CD14-positive monocyte (primary cell): Measurements from ENCODE around the gene ADGRL3. TPM values are rescaled to one million over a fixed set of nuclear protein-coding genes. Genes with fewer than 3 reads are reported as not detected.

Experiments
- DNase-seq, 3 donors: peaks; one replicate each; pipeline ENCODE4 v3.0.0-alpha.2; 2011 to 2022
- H2AFZ ChIP-seq: 2 replicates; pipeline ENCODE4 v1.6.0; 2012; ENCODE audit warnings: mild to moderate bottlenecking, low read depth, low read length, inconsistent platforms; ENCODE audit not compliant: insufficient read depth, poor library complexity, severe bottlenecking
- H3K27ac ChIP-seq, 2 donors: 1 replicate in 1 of 2; 2 replicates in 1 of 2; pipeline ENCODE4 v1.5.1; 2012 to 2013; ENCODE audit warnings: low read length in 2 of 2, control low read depth in 1 of 2, inconsistent platforms in 1 of 2, low read depth in 1 of 2, mild to moderate bottlenecking in 1 of 2
- H3K27me3 ChIP-seq, 2 donors: one replicate each; pipeline versions ENCODE4 v1.6.0 to v1.6.1; 2011 to 2013; ENCODE audit warnings: low read length in 2 of 2; ENCODE audit not compliant: control insufficient read depth in 2 of 2, insufficient read depth in 2 of 2
- H3K36me3 ChIP-seq, 2 donors: replicated peaks in 1 of 2; 1 replicate in 1 of 2; 2 replicates in 1 of 2; pipeline versions ENCODE4 v1.5.1 to v1.6.1; 2012 to 2013; ENCODE audit warnings: low read length in 2 of 2, control low read depth in 1 of 2, inconsistent platforms in 1 of 2, mild to moderate bottlenecking in 1 of 2; ENCODE audit not compliant: insufficient read depth in 2 of 2, control insufficient read depth in 1 of 2
- H3K4me1 ChIP-seq, 2 donors: 1 replicate in 1 of 2; 2 replicates in 1 of 2; pipeline versions ENCODE4 v1.5.1 to v1.6.1; 2012 to 2013; ENCODE audit warnings: low read length in 2 of 2, control low read depth in 1 of 2, inconsistent platforms in 1 of 2, mild to moderate bottlenecking in 1 of 2, moderate library complexity in 1 of 2; ENCODE audit not compliant: insufficient read depth in 2 of 2, control insufficient read depth in 1 of 2
- H3K4me2 ChIP-seq: replicated peaks from 2 replicates; pipeline ENCODE3; 2012; ENCODE audit warnings: low read length, moderate library complexity, mild to moderate bottlenecking; ENCODE audit not compliant: poor library complexity, severe bottlenecking; ENCODE audit errors: extremely low read depth
- H3K4me3 ChIP-seq, 3 experiments: fragments of 200-600 bp in 1 of 3; sonication (generic) in 1 of 3; replicated peaks in 1 of 3; 1 replicate in 2 of 3; 2 replicates in 1 of 3; pipeline ENCODE4 v1.5.1; 2011 to 2013; ENCODE audit warnings: low read length in 3 of 3, mild to moderate bottlenecking in 3 of 3, control low read depth in 2 of 3, low read depth in 2 of 3, inconsistent platforms in 1 of 3, moderate library complexity in 1 of 3
- H3K79me2 ChIP-seq: 2 replicates; pipeline ENCODE4 v1.6.0; 2012; ENCODE audit warnings: mild to moderate bottlenecking, control low read depth, inconsistent platforms, low read length, moderate library complexity; ENCODE audit not compliant: insufficient read depth
- H3K9ac ChIP-seq: 2 replicates; pipeline ENCODE4 v1.6.0; 2017; ENCODE audit warnings: low read length, mild to moderate bottlenecking; ENCODE audit not compliant: insufficient read depth, poor library complexity, severe bottlenecking
- H3K9me3 ChIP-seq, 2 donors: replicated peaks in 1 of 2; 1 replicate in 1 of 2; 2 replicates in 1 of 2; pipeline versions ENCODE4 v1.5.1 to v1.6.1; 2012 to 2013; ENCODE audit warnings: low read length in 2 of 2, control low read depth in 1 of 2; ENCODE audit not compliant: control insufficient read depth in 1 of 2, insufficient read depth in 1 of 2
- H4K20me1 ChIP-seq: 2 replicates; pipeline ENCODE4 v1.6.0; 2012; ENCODE audit warnings: mild to moderate bottlenecking, low read length, control low read depth, moderate library complexity; ENCODE audit not compliant: insufficient read depth
- H3K27ac Mint-ChIP-seq, 7 donors: one replicate each; pipeline ENCODE4 v1.8.0; 2020; ENCODE audit warnings: mild to moderate bottlenecking in 7 of 7, mixed read lengths in 7 of 7, moderate library complexity in 6 of 7, inconsistent platforms in 2 of 7
- H3K27me3 Mint-ChIP-seq, 3 donors: one replicate each; pipeline ENCODE4 v1.8.0; 2021 to 2022; ENCODE audit warnings: low read depth in 3 of 3, mild to moderate bottlenecking in 3 of 3, mixed read lengths in 3 of 3, moderate library complexity in 3 of 3, inconsistent platforms in 1 of 3
- H3K36me3 Mint-ChIP-seq, 2 donors: one replicate each; pipeline ENCODE4 v1.8.0; 2020; ENCODE audit warnings: mixed read lengths in 2 of 2, inconsistent platforms in 1 of 2, mild to moderate bottlenecking in 1 of 2
- H3K4me1 Mint-ChIP-seq: one replicate; pipeline ENCODE4 v1.8.0; 2020; ENCODE audit warnings: mild to moderate bottlenecking, mixed read lengths
- H3K4me3 Mint-ChIP-seq, 2 donors: one replicate each; pipeline ENCODE4 v1.8.0; 2020; ENCODE audit warnings: mild to moderate bottlenecking in 2 of 2, mixed read lengths in 2 of 2, moderate library complexity in 1 of 2
- H3K9me3 Mint-ChIP-seq, 7 donors: one replicate each; pipeline ENCODE4 v1.8.0; 2020 to 2022; ENCODE audit warnings: mixed read lengths in 7 of 7, mild to moderate bottlenecking in 6 of 7, moderate library complexity in 6 of 7, inconsistent platforms in 2 of 7
- CTCF ChIP-seq: fragments of 200-600 bp; IDR thresholded peaks from one replicate; pipeline ENCODE4 v1.8.0; 2022; ENCODE audit warnings: antibody characterized with exemption, mild to moderate bottlenecking
- WGBS: methylation state at CpG from one replicate; pipeline ENCODE4 v1.1.5; 2013; ENCODE audit warnings: missing lambda C conversion rate; ENCODE audit not compliant: insufficient coverage; 5-methylcytosine and 5-hydroxymethylcytosine counted together
- intact Hi-C, 2 donors: fragments of 100-400 bp; cut with micrococcal nuclease; formaldehyde crosslinking; loops; one replicate each; pipeline versions ENCODE4 v1.15.0 to v1.15.1; 2023
- polyA plus RNA-seq, 3 donors: library from polyadenylated mRNA; depleted of rRNA in 1 of 3; unstranded in 2 of 3; stranded (reverse) in 1 of 3; fragments of 300-500 nt in 2 of 3; fragments of >200 nt in 1 of 3; fragmentation: Illumina TruSeq in 2 of 3; gene quantifications; 1 replicate in 2 of 3; 2 replicates in 1 of 3; pipeline ENCODE4 v1.2.3, GENCODE V29; 2012 to 2021

ADGRL3 gene
- polyA plus RNA-seq, 3 donors: not detected

- no CpG with 5 or more reads among the region's 1 CpG for WGBS
- no peaks in the 10 kb centered on the region for H3K4me1 ChIP-seq
- no peak overlapping the region for H3K4me2 ChIP-seq
- TF ChIP-seq CTCF: no peak
- H3K4me3 ChIP-seq: no peak overlapping the region
- H3K79me2 ChIP-seq: no peaks in the 10 kb centered on the region
- H3K9me3 Mint-ChIP-seq: peaks cover 0 to 6% (median 2%) of the 10 kb centered on the region in 7 donors
- H3K4me3 Mint-ChIP-seq: no peak overlapping the region
- H3K36me3 ChIP-seq: no peaks in the 10 kb centered on the region
- H3K27ac ChIP-seq: no peak overlapping the region
- H3K36me3 Mint-ChIP-seq: no peaks in the 10 kb centered on the region
- no peak overlapping the region for H3K9ac ChIP-seq
- H3K27me3 Mint-ChIP-seq: peaks cover 0 to 3% (median 0%) of the 10 kb centered on the region in 3 donors
- DNase-seq: no peak
- H4K20me1 ChIP-seq: no peaks in the 10 kb centered on the region
- no peak overlapping the region for H2AFZ ChIP-seq
- H3K4me1 Mint-ChIP-seq: no peaks in the 10 kb centered on the region
- intact Hi-C loops: no loop called here
- no peak overlapping the region for H3K27ac Mint-ChIP-seq
- H3K27me3 ChIP-seq: no peaks in the 10 kb centered on the region
- no peaks in the 10 kb centered on the region for H3K9me3 ChIP-seq
Observed at GRCh38 chr4:61447918-61448317, 247.8 kb downstream of the ADGRL3 start.

GRCh38 chr4:61451935-61452334 is 251.8 kb downstream of the ADGRL3 start:
- TF ChIP-seq CTCF: no peak
- Histone ChIP-seq H3K9me3 (no peaks in the 10 kb centered on the region), H3K9ac (no peak overlapping the region), H3K4me1 (no peaks in the 10 kb centered on the region), H3K36me3 (no peaks in the 10 kb centered on the region), H2AFZ (no peak overlapping the region), H4K20me1 (no peaks in the 10 kb centered on the region), H3K27ac (no peak overlapping the region), H3K27me3 (no peaks in the 10 kb centered on the region), H3K4me2 (no peak overlapping the region), H3K79me2 (no peaks in the 10 kb centered on the region), H3K4me3 (no peak overlapping the region)
- no peaks in the 10 kb centered on the region for H3K36me3 Mint-ChIP-seq
- DNase-seq: no peak
- no peaks in the 10 kb centered on the region for H3K4me1 Mint-ChIP-seq
- H3K9me3 Mint-ChIP-seq: peaks cover 0 to 3% (median 0%) of the 10 kb centered on the region in 7 donors
- 57% methylated on average over 2 of the region's 3 CpGs for WGBS
- H3K27ac Mint-ChIP-seq: no peak overlapping the region
- H3K4me3 Mint-ChIP-seq: no peak overlapping the region
- intact Hi-C loops: no loop called here
- peaks cover 0 to 3% (median 0%) of the 10 kb centered on the region in 3 donors for H3K27me3 Mint-ChIP-seq
